Sigmoid colon (tissue), 7 donors: ENCODE results near the gene TOX2. TPM values are rescaled to one million over a fixed set of nuclear protein-coding genes. Genes with fewer than 3 reads are reported as not detected.

ENCODE experiments used
- DNase-seq: peaks from one replicate; pipeline ENCODE4 v3.0.0-alpha.2; 2019
- H3K27ac ChIP-seq, 4 donors: fragments of 200-600 bp; sonication (generic); one replicate each; pipeline ENCODE4 v1.5.1; 2016 to 2019; ENCODE audit warnings: mild to moderate bottlenecking in 1 of 4
- H3K27me3 ChIP-seq, 3 donors: fragments of 200-600 bp; sonication (generic); one replicate each; pipeline ENCODE4 v1.5.1; 2019; ENCODE audit warnings: mild to moderate bottlenecking in 1 of 3
- H3K36me3 ChIP-seq, 4 donors: fragments of 200-600 bp; sonication (generic); one replicate each; pipeline ENCODE4 v1.5.1; 2016 to 2019
- H3K4me1 ChIP-seq, 4 donors: fragments of 200-600 bp; sonication (generic); one replicate each; pipeline ENCODE4 v1.5.1; 2017 to 2019
- H3K4me3 ChIP-seq, 4 donors: fragments of 200-600 bp; sonication (generic); one replicate each; pipeline ENCODE4 v1.5.1; 2017 to 2019; ENCODE audit warnings: mild to moderate bottlenecking in 2 of 4, moderate library complexity in 1 of 4
- H3K9me3 ChIP-seq, 4 donors: fragments of 200-600 bp in 3 of 4; sonication (generic) in 3 of 4; one replicate each; pipeline versions ENCODE4 v1.5.1 to v1.6.1; 2013 to 2019
- CTCF ChIP-seq, 4 experiments: fragments of 450-650 bp in 3 of 4; fragments of 200-600 bp in 1 of 4; IDR thresholded peaks; one replicate each; pipeline ENCODE4 v1.5.1; 2016 to 2019; ENCODE audit warnings: antibody characterized with exemption in 4 of 4, mild to moderate bottlenecking in 3 of 4, moderate library complexity in 2 of 4
- EP300 ChIP-seq, 4 donors: sonication (generic); formaldehyde crosslinking; IDR thresholded peaks; one replicate each; pipeline ENCODE4 v1.6.1; 2017; ENCODE audit warnings: antibody characterized with exemption in 4 of 4
- POLR2A ChIP-seq, 2 donors: fragments of 450-650 bp; IDR thresholded peaks; one replicate each; pipeline ENCODE4 v1.6.1; 2016; ENCODE audit warnings: antibody characterized with exemption in 2 of 2, mild to moderate bottlenecking in 2 of 2, moderate library complexity in 2 of 2
- POLR2AphosphoS5 ChIP-seq, 4 donors: sonication (generic); formaldehyde crosslinking; IDR thresholded peaks; one replicate each; pipeline ENCODE4 v1.6.1; 2017; ENCODE audit warnings: antibody characterized with exemption in 4 of 4
- WGBS, 2 donors: extraction: QIAGEN DNeasy Blood & Tissue Kit; methylation state at CpG; one replicate each; pipeline ENCODE4 v1.1.7; 2013; 5-methylcytosine and 5-hydroxymethylcytosine counted together
- intact Hi-C: fragments of 100-400 bp; cut with DNase I; formaldehyde crosslinking; loops from one replicate; pipeline ENCODE4 v1.15.1; 2023
- polyA plus RNA-seq, 3 donors: library from polyadenylated mRNA; stranded (reverse); fragments of 200-250 nt; gene quantifications; one replicate each; pipeline ENCODE4 v1.2.3, GENCODE V29; 2013
- total RNA-seq, 4 donors: library from RNA; depleted of rRNA; stranded (reverse); fragments of >200 nt; gene quantifications; one replicate each; pipeline ENCODE4 v1.1.0, GENCODE V29; 2016
- donor health status: healthy with polysubstance abuse.
- donor health status: Bipolar disorder and iron deficiency.
- donor health status: healthy.

TOX2 gene
- total and polyA plus RNA-seq, 7 donors: 0.27 to 8.1 (median 1.7) TPM

- TF ChIP-seq POLR2A (IDR thresholded peaks at IDR 0.05) (no peak), POLR2AphosphoS5 (IDR thresholded peaks at IDR 0.05) (no peak), CTCF (IDR thresholded peaks at IDR 0.05) (no peak), EP300 (IDR thresholded peaks at IDR 0.05) (no peak)
- DNase-seq: no peak
- no peaks in the 10 kb centered on the region for H3K27me3 ChIP-seq
- peaks cover 0 to 4% (median 0%) of the 10 kb centered on the region in 4 donors for H3K9me3 ChIP-seq
- H3K36me3 ChIP-seq: no peaks in the 10 kb centered on the region
- 97% methylated on average over 20 of the region's 20 CpGs for WGBS, 2 donors
- no peak overlapping the region for H3K27ac ChIP-seq
- intact Hi-C loops: no loop called here
- H3K4me3 ChIP-seq: no peak overlapping the region
- H3K4me1 ChIP-seq: no peaks in the 10 kb centered on the region
Measured at GRCh38 chr20:44065401-44066340, 151.0 kb downstream of the TOX2 start.

GRCh38 chr20:44066645-44067606 lies 152.3 kb downstream of the TOX2 start:
- intact Hi-C loops: no loop called here
- no peak for DNase-seq
- peaks cover 0 to 2% (median 0%) of the 10 kb centered on the region in 4 donors for H3K9me3 ChIP-seq
- TF ChIP-seq POLR2AphosphoS5 (IDR thresholded peaks at IDR 0.05) (no peak), POLR2A (IDR thresholded peaks at IDR 0.05) (no peak), EP300 (IDR thresholded peaks at IDR 0.05) (no peak), CTCF (IDR thresholded peaks at IDR 0.05) (no peak)
- H3K27ac ChIP-seq: no peak overlapping the region
- no peaks in the 10 kb centered on the region for H3K36me3 ChIP-seq
- no peak overlapping the region for H3K4me3 ChIP-seq
- H3K4me1 ChIP-seq: no peaks in the 10 kb centered on the region
- WGBS, 2 donors: 94% methylated on average over 15 of the region's 15 CpGs
- no peaks in the 10 kb centered on the region for H3K27me3 ChIP-seq

- H3K36me3 ChIP-seq: no peaks in the 10 kb centered on the region
- TF ChIP-seq CTCF (IDR thresholded peaks at IDR 0.05) (no peak), EP300 (IDR thresholded peaks at IDR 0.05) (no peak), POLR2A (IDR thresholded peaks at IDR 0.05) (no peak), POLR2AphosphoS5 (IDR thresholded peaks at IDR 0.05) (no peak)
- H3K27me3 ChIP-seq: no peaks in the 10 kb centered on the region
- no peaks in the 10 kb centered on the region for H3K4me1 ChIP-seq
- 95 to 97% methylated on average over 15 of the region's 15 CpGs for WGBS, 2 donors
- intact Hi-C loops: no loop called here
- H3K9me3 ChIP-seq: no peaks in the 10 kb centered on the region
- DNase-seq: no peak
- no peak overlapping the region for H3K27ac ChIP-seq
- no peak overlapping the region for H3K4me3 ChIP-seq
Measured at GRCh38 chr20:44067650-44068081, 153.0 kb downstream of the TOX2 start.

- Histone ChIP-seq H3K27ac (no peak overlapping the region), H3K27me3 (no peaks in the 10 kb centered on the region), H3K4me3 (no peak overlapping the region), H3K36me3 (no peaks in the 10 kb centered on the region), H3K4me1 (no peaks in the 10 kb centered on the region), H3K9me3 (no peaks in the 10 kb centered on the region)
- intact Hi-C loops: no loop called here
- no peak for TF ChIP-seq CTCF (IDR thresholded peaks at IDR 0.05)
- TF ChIP-seq EP300 (IDR thresholded peaks at IDR 0.05): no peak
- TF ChIP-seq POLR2AphosphoS5 (IDR thresholded peaks at IDR 0.05): no peak
- no peak for TF ChIP-seq POLR2A (IDR thresholded peaks at IDR 0.05)
- DNase-seq: no peak
- 77 to 90% methylated on average over 30 of the region's 30 CpGs for WGBS, 2 donors
Measured at GRCh38 chr20:44068316-44069201, 153.9 kb downstream of the TOX2 start.
